GM18907 (cell line): ENCODE measurements around the gene OTUB1.

Source experiments
- ATAC-seq: cut with Tn5 transposase; IDR thresholded peaks from one replicate; pipeline ENCODE4 v1.9.1; 2021; ENCODE audit warnings: mild to moderate bottlenecking, moderate library complexity; ENCODE audit not compliant: unreplicated experiment

OTUB1 gene

GRCh38 chr11:63974259-63975143 is 11.7 kb upstream of the OTUB1 start, which contains the start of gene COX8A:
Gene COX8A (plus strand): TSS chr11:63974620. CDS start chr11:63974681, 61 bp downstream.
- peak; percentile 96 for ATAC-seq

- ATAC-seq = no peak
Observed at GRCh38 chr11:63978551-63979239, 7.5 kb upstream of the OTUB1 start.

DNA sequence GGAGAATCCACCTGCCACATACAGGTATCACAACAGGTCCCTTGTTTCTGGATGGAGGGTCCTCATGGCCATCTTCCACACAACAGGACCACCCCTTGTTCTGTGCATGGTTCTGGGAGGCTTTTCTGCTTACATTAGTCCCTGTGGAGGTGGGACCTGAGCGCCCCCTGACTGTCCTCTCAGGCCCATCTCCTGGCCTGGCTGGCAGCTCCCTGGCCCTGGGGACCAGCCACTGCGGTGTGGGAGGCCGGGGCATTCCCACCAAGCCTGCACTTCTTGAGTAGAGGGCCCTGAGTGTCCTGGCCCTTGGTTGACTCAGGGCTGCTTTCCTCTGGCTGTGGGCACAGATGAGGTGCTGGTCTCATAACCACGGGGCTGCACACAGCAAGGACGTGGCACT is 6.8 kb upstream of the OTUB1 start:
- ATAC-seq = no peak

DNA sequence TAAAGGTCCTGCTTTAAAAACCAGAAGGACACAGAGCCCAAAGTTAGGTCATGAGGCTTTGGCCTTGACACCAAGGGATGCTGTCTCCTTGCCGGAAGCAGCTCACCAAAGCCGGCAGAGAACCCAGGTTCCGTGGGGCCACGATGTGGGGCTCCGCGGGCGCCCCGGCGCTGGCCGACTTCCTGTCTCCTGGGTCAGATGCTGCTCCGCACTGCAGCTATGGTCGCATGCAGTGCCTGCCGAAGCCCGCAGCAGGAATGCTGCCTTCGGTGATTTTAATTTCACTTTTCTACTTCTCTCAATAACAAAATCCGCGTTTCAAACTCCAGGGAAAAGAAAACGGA is 454 bp upstream of the OTUB1 start:
- peak; percentile 27 for ATAC-seq

DNA sequence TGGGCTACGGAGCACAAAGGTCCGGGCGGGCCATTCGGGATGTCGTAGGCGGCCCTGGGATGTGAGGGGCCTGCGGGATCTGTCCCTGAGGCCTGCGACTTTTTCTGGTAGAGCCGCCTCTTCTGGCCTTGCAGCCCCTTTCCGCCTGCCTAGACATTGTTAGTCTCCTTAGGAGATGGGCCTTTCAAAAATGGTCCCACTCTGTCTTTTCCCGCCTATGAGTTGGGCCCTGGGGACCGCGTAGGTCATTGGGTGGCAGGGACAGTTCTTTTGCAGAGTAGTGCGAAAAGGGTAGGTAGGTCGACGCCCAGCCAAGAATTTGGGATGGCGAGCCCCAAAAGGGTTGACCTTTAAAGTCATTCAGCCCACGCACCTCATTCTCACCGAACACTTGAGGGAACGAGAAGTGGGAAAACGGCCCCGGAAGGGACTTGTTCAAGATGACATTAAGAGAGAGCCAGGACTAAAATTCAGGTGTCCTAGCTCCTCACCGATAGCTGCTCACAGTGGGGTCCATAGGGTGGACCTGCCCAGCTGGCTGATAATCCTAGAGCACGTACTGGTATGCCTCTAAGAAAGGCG is 785 bp downstream of the OTUB1 start:
- ATAC-seq = no peak

DNA sequence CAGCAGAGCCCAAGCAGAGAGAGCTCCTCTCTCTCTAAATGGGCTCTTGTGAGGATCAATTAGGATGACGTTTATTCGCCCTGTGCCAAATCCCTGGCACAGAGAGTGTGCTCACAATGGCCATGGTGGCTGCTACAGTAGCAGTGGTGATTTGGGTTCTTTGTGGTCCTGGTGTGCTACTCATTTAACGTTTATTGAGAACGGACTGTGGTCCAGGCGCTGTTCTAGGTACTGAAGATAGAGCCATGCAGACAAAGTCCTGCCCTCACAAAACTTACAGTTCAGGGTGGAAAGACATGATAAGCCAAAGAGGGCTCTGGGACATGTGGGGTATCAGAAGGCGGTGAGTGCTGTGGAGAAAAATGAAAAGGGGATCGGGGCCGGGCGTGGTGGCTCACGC is 5.3 kb downstream of the OTUB1 start:
- no peak for ATAC-seq

GRCh38 chr11:63993100-63993499 is 6.9 kb downstream of the OTUB1 start:
- ATAC-seq = no peak

GRCh38 chr11:63993993-63994392 is 7.8 kb downstream of the OTUB1 start:
- ATAC-seq = no peak

GRCh38 chr11:63996512-63996911 is 10.3 kb downstream of the OTUB1 start:
- ATAC-seq = no peak

DNA sequence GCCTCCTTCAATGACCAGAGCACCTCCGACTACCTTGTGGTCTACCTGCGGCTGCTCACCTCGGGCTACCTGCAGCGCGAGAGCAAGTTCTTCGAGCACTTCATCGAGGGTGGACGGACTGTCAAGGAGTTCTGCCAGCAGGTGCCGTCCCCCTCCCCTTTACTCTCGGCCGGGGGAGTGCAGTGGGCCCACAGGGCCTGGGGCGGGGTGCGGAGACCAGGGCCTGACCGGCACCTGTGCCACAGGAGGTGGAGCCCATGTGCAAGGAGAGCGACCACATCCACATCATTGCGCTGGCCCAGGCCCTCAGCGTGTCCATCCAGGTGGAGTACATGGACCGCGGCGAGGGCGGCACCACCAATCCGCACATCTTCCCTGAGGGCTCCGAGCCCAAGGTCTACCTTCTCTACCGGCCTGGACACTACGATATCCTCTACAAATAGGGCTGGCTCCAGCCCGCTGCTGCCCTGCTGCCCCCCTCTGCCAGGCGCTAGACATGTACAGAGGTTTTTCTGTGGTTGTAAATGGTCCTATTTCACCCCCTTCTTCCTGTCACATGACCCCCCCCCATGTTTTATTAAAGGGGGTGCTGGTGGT is 11.0 kb downstream of the OTUB1 start:
- ATAC-seq = no peak

DNA sequence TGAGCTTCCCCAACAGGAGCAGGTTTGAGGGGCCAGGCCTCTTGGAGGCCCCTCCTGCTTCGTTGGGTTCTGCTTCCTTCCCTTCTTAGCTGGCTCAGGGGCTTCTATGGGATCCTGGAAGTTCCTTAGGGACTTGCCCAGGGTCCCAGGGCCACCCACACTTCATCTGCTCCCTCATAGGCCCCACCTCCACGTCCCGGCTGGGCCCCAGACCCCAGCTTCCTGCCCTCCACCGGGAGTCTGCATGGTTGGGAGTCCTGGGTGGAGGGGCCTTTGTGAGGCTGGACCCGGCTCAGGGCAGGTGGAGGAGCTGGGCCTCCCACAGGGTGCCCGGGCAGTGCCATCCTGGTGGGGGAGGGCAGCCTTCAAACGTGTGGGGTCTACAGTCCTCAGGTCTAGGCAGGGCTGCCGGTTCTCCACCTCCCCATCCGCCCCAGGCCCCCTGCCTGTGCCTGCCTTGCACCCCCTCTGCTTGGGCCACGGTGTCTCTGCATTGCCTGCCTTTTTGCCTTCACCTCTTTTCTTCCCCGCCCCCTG is 11.6 kb downstream of the OTUB1 start:
- ATAC-seq = no peak

- no peak for ATAC-seq
Observed at GRCh38 chr11:63998558-63999348, 12.5 kb downstream of the OTUB1 start.

DNA sequence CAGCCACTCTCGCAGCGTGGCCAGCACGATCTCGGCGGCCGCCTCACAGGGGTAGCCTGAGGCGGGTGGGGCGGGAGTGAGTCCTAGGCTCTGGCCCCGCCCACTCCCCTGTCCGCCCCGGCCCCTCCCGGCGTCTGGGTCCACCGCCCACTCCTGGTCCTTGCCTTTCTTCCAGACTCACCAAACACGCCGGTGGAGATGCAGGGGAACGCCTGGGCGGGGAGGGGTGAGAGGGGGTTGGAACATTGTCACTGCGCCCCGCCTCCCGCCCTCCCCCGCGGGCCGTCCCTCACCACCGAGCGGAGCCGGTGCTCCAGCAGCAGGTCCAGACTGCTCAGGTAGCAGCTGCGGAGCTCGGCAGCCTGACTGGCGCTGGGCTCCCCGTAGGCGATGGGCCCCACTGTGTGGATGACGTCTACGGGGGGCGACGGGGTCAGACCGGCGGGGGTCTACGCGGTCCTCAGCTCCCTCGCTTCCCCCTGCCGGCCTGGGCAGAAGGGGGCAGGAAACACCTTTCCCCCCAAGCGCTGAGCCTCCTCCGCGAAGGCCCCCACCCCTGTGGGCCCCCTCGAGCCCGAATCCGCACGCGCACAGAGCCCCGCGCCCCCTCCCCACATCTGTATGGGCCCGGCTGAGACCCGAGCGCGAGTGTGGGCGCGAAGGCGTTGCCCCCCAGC is 13.2 kb downstream of the OTUB1 start:
- ATAC-seq = no peak

- no peak for ATAC-seq
Observed at GRCh38 chr11:64000026-64000739, 13.9 kb downstream of the OTUB1 start.

DNA sequence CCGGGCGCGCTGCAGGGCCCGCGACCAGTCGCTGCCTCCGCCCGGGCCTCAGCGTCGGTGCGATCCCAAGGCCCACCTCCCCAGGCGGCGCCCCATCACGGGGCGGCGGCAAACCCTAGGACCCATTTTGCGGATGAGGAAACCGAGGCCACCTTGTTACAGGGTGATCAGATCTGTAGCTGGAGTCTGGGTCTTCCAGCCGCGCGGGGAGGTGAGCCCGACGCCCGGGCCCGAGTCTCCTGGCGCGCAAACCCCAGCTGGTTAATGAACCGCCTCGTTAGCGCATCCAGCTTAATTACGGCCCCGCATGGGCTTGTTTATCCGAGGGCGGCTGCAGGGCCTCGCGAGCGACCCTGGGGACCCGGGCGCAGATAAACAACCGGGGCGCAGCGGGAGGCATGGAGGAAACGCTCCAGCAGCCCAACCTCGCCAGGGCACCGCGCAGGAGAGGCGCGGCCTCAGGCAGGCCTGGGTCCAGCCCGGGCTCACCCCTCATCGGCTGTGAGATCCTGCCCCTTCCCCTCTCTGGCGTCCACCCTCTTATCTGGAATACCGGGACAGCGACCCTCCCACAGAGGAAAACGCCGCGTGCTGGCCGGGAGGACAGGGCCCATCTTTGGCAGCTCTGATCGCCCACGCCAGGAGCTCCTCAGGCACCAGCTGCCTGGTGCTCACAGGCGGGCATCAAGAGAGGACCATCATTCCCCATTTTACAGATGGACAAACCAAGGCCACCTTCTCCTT is 14.7 kb downstream of the OTUB1 start:
- no peak for ATAC-seq

- no peak for ATAC-seq
Observed at GRCh38 chr11:64001484-64002420, 15.5 kb downstream of the OTUB1 start.

GRCh38 chr11:64003807-64004589 is 17.8 kb downstream of the OTUB1 start:
- ATAC-seq = no peak
